Retinal pigment epithelial cell (primary cell): ENCODE measurements around the gene CNTNAP2.

Experiments used
- DNase-seq: peaks from one replicate; pipeline ENCODE4 v3.0.0-alpha.2; 2010; ENCODE audit warnings: low read depth
- H3K4me3 ChIP-seq: 2 replicates; pipeline ENCODE4 v1.5.1; 2011; ENCODE audit warnings: mild to moderate bottlenecking, low read length, control low read depth, moderate library complexity
- CTCF ChIP-seq: conservative IDR thresholded peaks from 2 replicates; pipeline ENCODE4 v1.5.1; 2011; ENCODE audit warnings: low read depth, low read length, control low read depth, inconsistent platforms

Gene CNTNAP2

DNA sequence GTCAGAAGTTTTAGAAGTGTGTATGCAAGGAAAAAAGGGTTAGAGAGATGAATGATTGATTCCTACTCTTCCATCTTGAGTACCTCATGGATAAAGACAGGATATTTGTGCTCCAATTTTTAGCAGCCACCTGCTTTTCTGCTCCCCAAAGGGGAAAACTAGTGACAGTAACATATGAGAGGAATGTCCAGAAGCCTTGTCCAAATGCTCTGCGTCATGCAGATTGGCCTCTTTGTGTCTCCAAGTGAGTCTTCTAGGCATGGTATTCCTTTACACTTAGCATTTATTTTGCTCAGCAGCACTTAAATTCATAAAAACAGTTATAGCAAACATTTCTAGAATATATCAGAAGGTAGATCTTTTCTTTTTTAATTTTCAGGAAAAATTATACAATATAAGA, 306.8 kb downstream of the CNTNAP2 start:
- no peak for TF ChIP-seq CTCF
- no peak for DNase-seq
- no peak overlapping the region for H3K4me3 ChIP-seq

DNA sequence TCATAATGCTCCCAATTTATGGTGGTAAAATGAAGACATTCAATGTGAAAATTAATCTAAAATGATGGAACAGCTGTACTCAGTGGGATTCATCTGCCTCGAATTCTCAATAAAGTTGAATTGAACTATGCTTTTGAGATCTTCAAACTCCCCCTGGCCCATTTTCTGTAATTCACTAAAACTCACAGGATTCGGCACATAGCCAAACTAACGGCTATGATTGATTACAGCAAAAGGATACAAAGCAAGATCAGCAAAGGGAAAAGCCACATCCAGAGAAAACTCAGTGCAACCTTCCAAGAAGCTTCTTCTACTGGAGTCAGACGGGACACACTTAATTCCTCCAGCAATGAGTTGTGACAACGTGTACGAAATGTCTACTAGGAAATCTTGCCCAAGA, 307.5 kb downstream of the CNTNAP2 start:
- DNase-seq = no peak
- TF ChIP-seq CTCF = no peak
- no peak overlapping the region for H3K4me3 ChIP-seq

DNA sequence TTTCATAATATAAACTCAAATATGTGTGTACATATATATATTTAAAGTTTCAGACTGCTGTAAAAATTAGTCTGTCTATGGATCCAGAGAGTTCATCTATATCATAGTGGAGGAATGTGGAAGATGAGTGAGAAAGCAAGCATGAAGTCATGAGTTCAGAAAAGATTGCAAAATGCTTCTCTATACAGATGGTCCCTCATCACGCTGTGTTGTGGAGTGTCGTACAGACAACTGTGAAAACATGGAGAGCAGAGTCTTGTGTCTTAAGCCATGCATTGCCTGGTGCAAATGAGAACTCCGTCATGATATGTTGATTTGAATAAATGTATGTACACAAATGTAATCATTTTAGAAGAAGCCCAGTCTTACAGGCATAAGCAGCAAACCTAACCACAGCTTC, 316.9 kb downstream of the CNTNAP2 start:
- no peak for TF ChIP-seq CTCF
- DNase-seq = no peak
- H3K4me3 ChIP-seq = no peak overlapping the region

GRCh38 chr7:146443102-146443501, 326.5 kb downstream of the CNTNAP2 start:
- no peak for TF ChIP-seq CTCF
- DNase-seq = no peak
- H3K4me3 ChIP-seq = no peak overlapping the region

DNA sequence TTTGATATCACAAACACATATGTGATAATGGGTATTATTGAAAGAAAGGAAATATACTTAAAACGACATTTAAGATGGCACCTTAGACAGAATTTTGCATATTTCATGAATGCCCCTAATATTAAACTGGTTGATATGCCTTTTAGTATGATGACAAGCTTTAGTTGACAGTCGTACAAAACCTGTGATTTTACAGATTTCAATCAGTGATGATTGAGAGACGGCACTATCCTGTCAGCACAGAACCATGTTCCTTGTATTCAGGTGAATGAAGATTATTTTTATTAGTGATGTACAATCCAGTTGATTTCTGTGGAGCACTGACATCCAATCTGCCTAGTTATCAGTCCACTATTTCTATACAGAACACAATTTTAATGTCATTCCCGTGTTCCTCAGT, 333.0 kb downstream of the CNTNAP2 start:
- no peak for TF ChIP-seq CTCF
- no peak overlapping the region for H3K4me3 ChIP-seq
- no peak for DNase-seq

GRCh38 chr7:146455091-146455655, 338.6 kb downstream of the CNTNAP2 start:
- no peak for TF ChIP-seq CTCF
- DNase-seq = no peak
- H3K4me3 ChIP-seq = no peak overlapping the region

GRCh38 chr7:146479040-146479439, 362.4 kb downstream of the CNTNAP2 start:
- no peak for DNase-seq
- TF ChIP-seq CTCF = no peak
- H3K4me3 ChIP-seq = no peak overlapping the region
